ENCODE measurements around the gene FTH1.

Gene FTH1

DNA sequence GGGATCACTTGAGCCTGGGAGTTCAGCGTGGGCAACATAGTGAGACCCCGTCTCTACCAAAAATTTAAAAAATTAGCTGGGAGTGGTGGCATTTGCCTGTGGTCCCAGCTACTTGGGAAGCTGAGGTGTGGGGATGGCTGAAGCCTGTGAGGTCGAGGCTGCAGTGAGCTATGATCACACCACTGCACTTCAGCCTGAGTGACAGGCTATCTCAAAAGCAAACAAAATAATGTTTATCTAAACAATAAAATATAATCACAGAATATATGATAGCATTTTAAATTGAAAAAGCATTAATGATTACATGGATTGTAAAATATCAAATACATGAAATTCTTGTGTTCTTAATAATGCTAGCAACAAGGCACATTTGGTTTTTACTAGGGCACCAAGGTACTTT, 14.6 kb downstream of the FTH1 start:
- no peak overlapping the region for H3K27ac ChIP-seq
- DNase-seq: no peak
- H3K27me3 ChIP-seq (ENCODE audit: insufficient read depth, low read depth, severe bottlenecking): peaks cover 2% of the 10 kb centered on the region
- no peaks in the 10 kb centered on the region for H3K9me3 ChIP-seq (ENCODE audit: severe bottlenecking)
- H3K4me3 ChIP-seq (ENCODE audit: low read depth, low read length): no peak overlapping the region
- H3K36me3 ChIP-seq: no peaks in the 10 kb centered on the region
- TF ChIP-seq, protein P1, sequence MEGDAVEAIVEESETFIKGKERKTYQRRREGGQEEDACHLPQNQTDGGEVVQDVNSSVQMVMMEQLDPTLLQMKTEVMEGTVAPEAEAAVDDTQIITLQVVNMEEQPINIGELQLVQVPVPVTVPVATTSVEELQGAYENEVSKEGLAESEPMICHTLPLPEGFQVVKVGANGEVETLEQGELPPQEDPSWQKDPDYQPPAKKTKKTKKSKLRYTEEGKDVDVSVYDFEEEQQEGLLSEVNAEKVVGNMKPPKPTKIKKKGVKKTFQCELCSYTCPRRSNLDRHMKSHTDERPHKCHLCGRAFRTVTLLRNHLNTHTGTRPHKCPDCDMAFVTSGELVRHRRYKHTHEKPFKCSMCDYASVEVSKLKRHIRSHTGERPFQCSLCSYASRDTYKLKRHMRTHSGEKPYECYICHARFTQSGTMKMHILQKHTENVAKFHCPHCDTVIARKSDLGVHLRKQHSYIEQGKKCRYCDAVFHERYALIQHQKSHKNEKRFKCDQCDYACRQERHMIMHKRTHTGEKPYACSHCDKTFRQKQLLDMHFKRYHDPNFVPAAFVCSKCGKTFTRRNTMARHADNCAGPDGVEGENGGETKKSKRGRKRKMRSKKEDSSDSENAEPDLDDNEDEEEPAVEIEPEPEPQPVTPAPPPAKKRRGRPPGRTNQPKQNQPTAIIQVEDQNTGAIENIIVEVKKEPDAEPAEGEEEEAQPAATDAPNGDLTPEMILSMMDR (IDR thresholded peaks at IDR 0.05; ENCODE audit: low read depth, low read length): no peak

DNA sequence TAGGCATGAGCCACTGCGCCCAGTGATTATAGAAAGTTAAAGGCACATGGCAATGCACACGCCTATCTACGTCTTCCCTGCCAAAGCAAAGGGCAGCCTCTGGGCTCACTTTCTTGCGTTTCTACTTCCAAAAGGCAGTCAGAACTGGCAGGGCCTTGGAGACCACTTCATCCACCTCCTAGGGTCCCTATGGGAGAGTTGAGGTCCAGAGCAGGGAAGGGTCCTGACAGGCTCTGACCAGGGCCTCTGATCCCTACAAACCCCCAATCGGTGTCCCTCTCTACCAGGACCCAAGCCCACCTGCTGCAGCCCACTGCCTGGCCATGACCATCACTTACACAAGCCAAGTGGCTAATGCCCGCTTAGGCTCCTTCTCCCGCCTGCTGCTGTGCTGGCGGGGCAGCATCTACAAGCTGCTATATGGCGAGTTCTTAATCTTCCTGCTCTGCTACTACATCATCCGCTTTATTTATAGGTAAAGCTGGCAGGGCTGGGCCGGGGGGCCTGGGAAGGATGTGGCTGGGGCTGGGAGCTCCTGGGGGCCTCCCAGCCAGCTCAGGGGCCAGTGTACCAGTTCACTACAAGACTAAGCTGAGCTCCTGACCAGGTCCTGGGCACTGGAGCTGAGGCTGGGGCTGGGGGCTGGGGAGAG, 15.8 kb downstream of the FTH1 start:
- Histone ChIP-seq H3K9me3 (ENCODE audit: severe bottlenecking) (no peaks in the 10 kb centered on the region), H3K27ac (no peak overlapping the region), H3K36me3 (no peaks in the 10 kb centered on the region), H3K27me3 (ENCODE audit: insufficient read depth, low read depth, severe bottlenecking) (peaks cover 2% of the 10 kb centered on the region), H3K4me3 (ENCODE audit: low read depth, low read length) (no peak overlapping the region)
- TF ChIP-seq, protein P1 (IDR thresholded peaks at IDR 0.05; ENCODE audit: low read depth, low read length): no peak
- peak; percentile 50 for DNase-seq

DNA sequence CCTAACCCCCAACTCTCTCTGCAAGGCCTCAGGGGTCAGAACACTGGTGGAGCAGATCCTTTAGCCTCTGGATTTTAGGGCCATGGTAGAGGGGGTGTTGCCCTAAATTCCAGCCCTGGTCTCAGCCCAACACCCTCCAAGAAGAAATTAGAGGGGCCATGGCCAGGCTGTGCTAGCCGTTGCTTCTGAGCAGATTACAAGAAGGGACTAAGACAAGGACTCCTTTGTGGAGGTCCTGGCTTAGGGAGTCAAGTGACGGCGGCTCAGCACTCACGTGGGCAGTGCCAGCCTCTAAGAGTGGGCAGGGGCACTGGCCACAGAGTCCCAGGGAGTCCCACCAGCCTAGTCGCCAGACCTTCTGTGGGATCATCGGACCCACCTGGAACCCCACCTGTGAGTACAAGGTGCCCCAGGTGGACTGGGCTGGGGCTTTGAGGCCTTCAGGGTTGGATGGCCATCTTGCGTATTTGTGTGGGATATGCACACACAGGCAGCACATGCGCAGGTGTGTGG, 17.3 kb downstream of the FTH1 start, which contains the start of gene BEST1:
BEST1 (plus strand) TSS at position 317 of the 513 bp plus-strand sequence. CDS start 1,456 bp downstream, outside the sequence.
- H3K4me3 ChIP-seq (ENCODE audit: low read depth, low read length): no peak within 1 kb of the TSS
- H3K27me3 ChIP-seq (ENCODE audit: insufficient read depth, low read depth, severe bottlenecking): no peaks in the 10 kb centered on the region
- no peak for DNase-seq
- no peaks in the 10 kb centered on the region for H3K36me3 ChIP-seq
- TF ChIP-seq, protein P1 (IDR thresholded peaks at IDR 0.05; ENCODE audit: low read depth, low read length): no peak
- peak within 1 kb of the TSS; percentile 12; the same call in 1 of the 2 replicates for H3K27ac ChIP-seq
- no peaks in the 10 kb centered on the region for H3K9me3 ChIP-seq (ENCODE audit: severe bottlenecking)

DNA sequence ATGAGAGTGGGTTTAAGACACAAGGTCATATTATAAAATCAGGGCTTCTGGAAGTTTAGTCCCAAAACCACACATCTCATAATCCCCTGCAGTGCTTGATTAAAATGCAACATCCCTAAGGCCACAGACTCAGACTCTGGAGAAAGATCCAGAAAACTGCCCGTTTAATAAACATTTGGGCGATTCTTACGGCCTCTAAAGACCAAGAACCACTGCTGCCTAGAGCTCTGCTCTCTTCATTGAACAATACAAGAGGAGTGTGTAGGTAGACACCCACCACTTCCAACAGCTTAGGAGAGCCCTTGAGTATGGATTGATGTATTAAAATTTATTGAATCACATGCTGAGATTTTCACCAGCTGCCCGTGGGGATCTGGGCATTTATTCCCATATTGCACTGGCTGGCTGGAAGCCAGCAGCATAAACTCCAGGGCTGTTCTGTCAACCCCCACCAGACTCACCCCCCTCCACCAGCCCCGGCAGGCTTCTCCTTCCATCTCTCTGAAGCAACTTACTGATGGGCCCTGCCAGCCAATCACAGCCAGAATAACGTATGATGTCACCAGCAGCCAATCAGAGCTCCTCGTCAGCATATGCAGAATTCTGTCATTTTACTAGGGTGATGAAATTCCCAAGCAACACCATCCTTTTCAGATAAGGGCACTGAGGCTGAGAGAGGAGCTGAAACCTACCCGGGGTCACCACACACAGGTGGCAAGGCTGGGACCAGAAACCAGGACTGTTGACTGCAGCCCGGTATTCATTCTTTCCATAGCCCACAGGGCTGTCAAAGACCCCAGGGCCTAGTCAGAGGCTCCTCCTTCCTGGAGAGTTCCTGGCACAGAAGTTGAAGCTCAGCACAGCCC, 18.0 kb downstream of the FTH1 start:
- peak; percentile 62 for DNase-seq
- Histone ChIP-seq H3K27ac (peak overlapping the region; percentile 12; the same call in 1 of the 2 replicates), H3K9me3 (ENCODE audit: severe bottlenecking) (no peaks in the 10 kb centered on the region), H3K4me3 (ENCODE audit: low read depth, low read length) (no peak overlapping the region), H3K36me3 (no peaks in the 10 kb centered on the region), H3K27me3 (ENCODE audit: insufficient read depth, low read depth, severe bottlenecking) (no peaks in the 10 kb centered on the region)
- TF ChIP-seq, protein P1 (IDR thresholded peaks at IDR 0.05; ENCODE audit: low read depth, low read length): no peak

DNA sequence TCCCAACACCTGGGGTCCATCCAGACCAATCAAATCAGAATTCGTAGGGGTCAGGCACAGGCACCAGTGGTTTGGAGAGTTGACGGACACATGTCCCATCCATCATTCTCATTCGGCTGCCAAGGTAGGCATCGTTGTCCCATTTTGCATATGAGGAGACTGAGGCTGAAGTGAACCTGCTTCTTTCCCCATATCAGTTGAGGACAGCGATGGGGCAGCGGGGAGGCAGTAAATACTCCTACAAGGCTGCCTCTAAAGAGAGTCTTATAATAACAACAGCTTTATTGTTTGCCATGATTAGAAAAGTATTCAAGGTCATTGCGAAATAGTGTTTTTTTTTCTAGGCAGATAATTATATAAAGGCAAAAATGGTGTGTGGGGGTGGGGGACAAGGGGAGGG, 18.9 kb downstream of the FTH1 start:
- Histone ChIP-seq H3K36me3 (no peaks in the 10 kb centered on the region), H3K9me3 (ENCODE audit: severe bottlenecking) (no peaks in the 10 kb centered on the region), H3K27me3 (ENCODE audit: insufficient read depth, low read depth, severe bottlenecking) (no peaks in the 10 kb centered on the region), H3K4me3 (ENCODE audit: low read depth, low read length) (no peak overlapping the region), H3K27ac (no peak overlapping the region)
- TF ChIP-seq, protein P1 (IDR thresholded peaks at IDR 0.05; ENCODE audit: low read depth, low read length): no peak
- DNase-seq: no peak
